ENCODE data around the gene KRT4. TPM values are rescaled to one million over a fixed set of nuclear protein-coding genes. Genes with fewer than 3 reads are reported as not detected.

The KRT4 gene
- total and polyA plus RNA-seq, 3 donors from 2014 or later, result 0.19 TPM; not detected in 2

GRCh38 chr12:52788876-52789636 is 24.9 kb downstream of the KRT4 start:
- Histone ChIP-seq H3K4me3 (no peak overlapping the region), H3K4me1 (peaks cover 8% of the 10 kb centered on the region), H3K9me3 (no peaks in the 10 kb centered on the region), H3K36me3 (ENCODE audit: low read depth, missing control alignments) (no peaks in the 10 kb centered on the region), H3K27ac (no peak overlapping the region), H3K27me3 (no peaks in the 10 kb centered on the region)
- intact Hi-C loops (cut with DNase I; ENCODE audit: low total_unique reads), result no loop called here
- no peak for DNase-seq
- 57 to 77% methylated on average over 11 of the region's 11 CpGs for WGBS, 2 donors
- TF ChIP-seq POLR2A (IDR thresholded peaks at IDR 0.05), result no peak
- TF ChIP-seq, protein P1, sequence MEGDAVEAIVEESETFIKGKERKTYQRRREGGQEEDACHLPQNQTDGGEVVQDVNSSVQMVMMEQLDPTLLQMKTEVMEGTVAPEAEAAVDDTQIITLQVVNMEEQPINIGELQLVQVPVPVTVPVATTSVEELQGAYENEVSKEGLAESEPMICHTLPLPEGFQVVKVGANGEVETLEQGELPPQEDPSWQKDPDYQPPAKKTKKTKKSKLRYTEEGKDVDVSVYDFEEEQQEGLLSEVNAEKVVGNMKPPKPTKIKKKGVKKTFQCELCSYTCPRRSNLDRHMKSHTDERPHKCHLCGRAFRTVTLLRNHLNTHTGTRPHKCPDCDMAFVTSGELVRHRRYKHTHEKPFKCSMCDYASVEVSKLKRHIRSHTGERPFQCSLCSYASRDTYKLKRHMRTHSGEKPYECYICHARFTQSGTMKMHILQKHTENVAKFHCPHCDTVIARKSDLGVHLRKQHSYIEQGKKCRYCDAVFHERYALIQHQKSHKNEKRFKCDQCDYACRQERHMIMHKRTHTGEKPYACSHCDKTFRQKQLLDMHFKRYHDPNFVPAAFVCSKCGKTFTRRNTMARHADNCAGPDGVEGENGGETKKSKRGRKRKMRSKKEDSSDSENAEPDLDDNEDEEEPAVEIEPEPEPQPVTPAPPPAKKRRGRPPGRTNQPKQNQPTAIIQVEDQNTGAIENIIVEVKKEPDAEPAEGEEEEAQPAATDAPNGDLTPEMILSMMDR (IDR thresholded peaks at IDR 0.05), result no peak

DNA sequence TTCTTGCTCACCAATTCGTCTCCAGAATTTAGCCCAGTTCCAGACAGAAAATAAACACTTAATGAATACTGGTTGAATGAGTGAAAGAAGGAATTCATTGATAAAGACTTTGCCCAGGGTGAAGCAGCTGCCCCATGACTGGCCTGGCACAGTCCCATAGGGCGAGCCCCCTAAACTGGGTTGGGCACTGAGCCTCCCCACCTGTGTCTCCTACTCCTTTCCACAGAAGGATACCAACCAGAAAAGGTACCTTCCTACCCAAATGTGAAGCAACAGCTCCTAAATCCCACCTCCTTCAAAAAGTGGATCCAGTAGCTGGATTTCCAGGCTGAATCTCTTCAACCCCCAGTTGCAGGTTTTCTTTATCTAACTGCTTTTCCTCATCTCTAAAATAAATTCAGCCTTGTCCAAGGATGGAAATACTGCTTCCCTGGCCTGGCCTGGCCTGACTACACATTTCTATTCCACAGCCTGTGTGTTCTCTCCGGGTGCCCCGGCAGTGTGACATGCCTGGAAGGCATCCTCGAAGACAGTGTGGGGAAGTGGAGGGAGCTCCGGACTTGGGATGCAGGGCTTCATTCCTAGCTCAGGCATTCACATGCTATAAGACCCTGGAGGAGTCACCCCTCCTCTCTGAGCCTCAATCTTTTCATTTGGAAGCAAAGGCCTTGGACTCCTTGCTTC is 25.6 kb downstream of the KRT4 start:
- no peak overlapping the region for H3K4me3 ChIP-seq
- no peaks in the 10 kb centered on the region for H3K36me3 ChIP-seq (ENCODE audit: low read depth, missing control alignments)
- TF ChIP-seq, protein P1 (IDR thresholded peaks at IDR 0.05), result no peak
- no peak for TF ChIP-seq POLR2A (IDR thresholded peaks at IDR 0.05)
- no peaks in the 10 kb centered on the region for H3K27me3 ChIP-seq
- no peak overlapping the region for H3K27ac ChIP-seq
- no peaks in the 10 kb centered on the region for H3K9me3 ChIP-seq
- 70 to 93% methylated on average over 6 of the region's 6 CpGs for WGBS, 2 donors
- intact Hi-C loops (cut with DNase I; ENCODE audit: low total_unique reads), result no loop called here
- no peak for DNase-seq
- peaks cover 8% of the 10 kb centered on the region for H3K4me1 ChIP-seq

DNA sequence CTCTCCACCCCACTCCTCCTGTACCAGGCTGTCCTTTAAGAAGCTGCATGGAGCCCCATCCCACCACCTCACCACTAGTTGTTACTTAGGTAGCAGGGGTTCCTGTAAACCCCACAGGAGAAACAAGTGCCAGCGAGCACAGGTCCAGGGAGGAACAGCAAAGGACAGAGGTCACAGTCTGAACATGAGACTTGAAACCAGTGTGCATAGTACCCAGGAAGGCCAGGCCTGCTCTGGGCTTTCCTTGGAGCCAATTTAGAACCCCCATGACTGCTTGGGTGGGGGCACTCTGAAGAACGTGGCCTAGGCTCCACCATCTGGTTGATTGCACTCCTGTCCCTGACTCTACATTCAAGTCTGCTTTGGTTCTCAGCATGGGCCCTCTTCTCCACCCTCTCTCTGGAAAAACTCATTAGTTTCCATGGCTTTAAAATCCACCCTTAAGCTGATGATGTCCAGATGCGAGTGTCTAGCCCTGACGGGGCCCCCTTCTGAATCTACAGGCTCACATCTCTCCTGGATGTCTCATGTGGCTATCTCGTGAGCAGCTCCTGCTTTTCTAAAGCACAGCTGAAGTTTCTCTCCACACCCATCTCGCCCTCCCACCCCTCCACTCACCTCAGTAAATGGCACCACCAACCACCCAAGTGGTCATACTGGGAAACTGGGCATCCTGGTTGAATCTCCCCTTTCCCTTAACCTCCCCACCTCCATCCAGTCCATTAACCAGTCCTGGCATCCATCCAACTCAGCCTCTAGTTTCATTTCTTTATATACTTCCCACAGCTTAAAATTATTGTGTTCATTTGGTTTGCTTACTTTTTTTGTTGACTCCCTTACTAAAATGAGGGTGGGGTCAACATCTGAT is 26.4 kb downstream of the KRT4 start:
- Histone ChIP-seq H3K36me3 (ENCODE audit: low read depth, missing control alignments) (no peaks in the 10 kb centered on the region), H3K27ac (no peak overlapping the region), H3K9me3 (no peaks in the 10 kb centered on the region), H3K27me3 (no peaks in the 10 kb centered on the region), H3K4me1 (peaks cover 8% of the 10 kb centered on the region), H3K4me3 (no peak overlapping the region)
- DNase-seq, result no peak
- intact Hi-C loops (cut with DNase I; ENCODE audit: low total_unique reads), result no loop called here
- no peak for TF ChIP-seq POLR2A (IDR thresholded peaks at IDR 0.05)
- TF ChIP-seq, protein P1 (IDR thresholded peaks at IDR 0.05), result no peak
- WGBS, 2 donors, result 83 to 86% methylated on average over 6 of the region's 6 CpGs

GRCh38 chr12:52784909-52785308 is 29.0 kb downstream of the KRT4 start:
- no peak for DNase-seq
- TF ChIP-seq, protein P1 (IDR thresholded peaks at IDR 0.05), result no peak
- no peak for TF ChIP-seq POLR2A (IDR thresholded peaks at IDR 0.05)
- H3K36me3 ChIP-seq (ENCODE audit: low read depth, missing control alignments), result no peaks in the 10 kb centered on the region
- H3K27ac ChIP-seq, result no peak overlapping the region
- H3K27me3 ChIP-seq, result no peaks in the 10 kb centered on the region
- peaks cover 8% of the 10 kb centered on the region for H3K4me1 ChIP-seq
- 93 to 96% methylated on average over 3 of the region's 3 CpGs for WGBS, 2 donors
- intact Hi-C loops (cut with DNase I; ENCODE audit: low total_unique reads), result no loop called here
- no peak overlapping the region for H3K4me3 ChIP-seq
- no peaks in the 10 kb centered on the region for H3K9me3 ChIP-seq

Measured in testis (tissue), 3 donors.